Stimulated activated CD4-positive, alpha-beta T cell treated with anti-CD3 and anti-CD28 coated beads, Interleukin-15, amount 100 ng/mL, for 24 hours (primary cell): ENCODE measurements around the gene CTDSP1.
A peak's percentile ranks its signal among the peaks of the same experiment; 100 is the strongest.

ENCODE experiments used
- DNase-seq: peaks from one replicate; pipeline ENCODE4 v3.0.0-alpha.2; 2020

Gene CTDSP1

GRCh38 chr2:218400167-218400929, 680 bp downstream of the CTDSP1 start:
- peak; percentile 54 for DNase-seq

- no peak for DNase-seq
Measured at GRCh38 chr2:218400930-218401881, 1.5 kb downstream of the CTDSP1 start.

GRCh38 chr2:218401890-218402289, 2.2 kb downstream of the CTDSP1 start:
- DNase-seq = no peak

- DNase-seq = no peak
Measured at GRCh38 chr2:218402491-218402901, 2.8 kb downstream of the CTDSP1 start.

- no peak for DNase-seq
Measured at GRCh38 chr2:218402911-218403411, 3.3 kb downstream of the CTDSP1 start.

- DNase-seq = no peak
Measured at GRCh38 chr2:218403810-218404209, 4.1 kb downstream of the CTDSP1 start.

GRCh38 chr2:218404351-218405085, 4.8 kb downstream of the CTDSP1 start:
- no peak for DNase-seq

- no peak for DNase-seq
Measured at GRCh38 chr2:218405086-218405745, 5.5 kb downstream of the CTDSP1 start.

- peak; percentile 29 for DNase-seq
Measured at GRCh38 chr2:218405746-218406208, 6.1 kb downstream of the CTDSP1 start.

- DNase-seq = peak; percentile 98
Measured at GRCh38 chr2:218406209-218406948, 6.7 kb downstream of the CTDSP1 start.

GRCh38 chr2:218406949-218407618, 7.4 kb downstream of the CTDSP1 start:
- peak; percentile 82 for DNase-seq

- DNase-seq = no peak
Measured at GRCh38 chr2:218407717-218408116, 8.0 kb downstream of the CTDSP1 start.

GRCh38 chr2:218418321-218418716, 18.7 kb downstream of the CTDSP1 start:
- no peak for DNase-seq

- DNase-seq = no peak
Measured at GRCh38 chr2:218418717-218419458, 19.2 kb downstream of the CTDSP1 start, which contains the start of gene VIL1. VIL1 (plus strand) TSS chr2:218419123; CDS start chr2:218423779, 4,656 bp downstream.

- no peak for DNase-seq
Measured at GRCh38 chr2:218419630-218420216, 20.1 kb downstream of the CTDSP1 start.

- no peak for DNase-seq
Measured at GRCh38 chr2:218421027-218421426, 21.4 kb downstream of the CTDSP1 start.

- DNase-seq = no peak
Measured at GRCh38 chr2:218422403-218423086, 22.9 kb downstream of the CTDSP1 start.

GRCh38 chr2:218423584-218423983, 23.9 kb downstream of the CTDSP1 start:
- DNase-seq = no peak

- DNase-seq = no peak
Measured at GRCh38 chr2:218425531-218425930, 25.9 kb downstream of the CTDSP1 start.
